NT2/D1 (cell line): ENCODE measurements around the gene ITIH5.

ENCODE experiments used
- SUZ12 ChIP-seq: IDR thresholded peaks from 2 replicates; pipeline ENCODE4 v1.6.1; 2011; ENCODE audit not compliant: insufficient read length, insufficient read depth; ENCODE audit errors: extremely low read depth
- YY1 ChIP-seq: IDR thresholded peaks from 2 replicates; pipeline ENCODE4 v1.6.1; 2011; ENCODE audit not compliant: insufficient read length, insufficient read depth

GRCh38 chr10:7546385-7546967 lies 120.3 kb downstream of the ITIH5 start:
- TF ChIP-seq YY1, result no peak
- TF ChIP-seq SUZ12, result no peak
